ENCODE data around the gene CBX5.

Gene CBX5

DNA sequence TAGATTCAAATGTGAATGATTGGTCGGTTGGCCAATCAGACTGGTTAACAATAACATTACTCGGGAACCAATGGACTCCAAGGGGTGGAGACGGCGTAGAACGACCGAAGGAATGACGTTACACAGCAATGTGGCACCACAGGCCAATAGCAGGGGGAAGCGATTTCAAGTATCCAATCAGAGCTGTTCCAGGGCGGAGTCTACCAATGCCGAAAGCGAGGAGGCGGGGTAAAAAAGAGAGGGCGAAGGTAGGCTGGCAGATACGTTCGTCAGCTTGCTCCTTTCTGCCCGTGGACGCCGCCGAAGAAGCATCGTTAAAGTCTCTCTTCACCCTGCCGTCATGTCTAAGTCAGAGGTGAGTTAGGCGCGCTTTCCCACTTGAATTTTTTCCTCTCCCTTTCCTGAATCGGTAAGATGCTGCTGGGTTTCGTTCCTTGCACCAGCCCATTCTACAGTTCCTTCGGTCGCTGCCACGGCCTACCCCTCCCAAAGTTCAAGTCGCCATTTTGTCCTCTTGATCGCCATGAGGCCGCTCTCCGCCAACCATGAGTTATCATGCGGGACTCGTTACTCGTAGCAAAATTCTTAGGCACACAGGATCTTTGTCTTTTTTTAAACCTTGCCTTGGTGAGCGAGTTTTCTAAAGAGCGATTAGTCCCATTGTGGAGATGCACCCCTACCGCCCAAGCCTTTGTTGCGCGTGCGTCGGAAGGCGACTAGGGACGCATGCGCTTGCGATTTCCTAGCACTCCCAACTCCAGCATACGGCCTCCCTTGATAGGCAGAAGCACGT, 742 bp upstream of the CBX5 start, which contains the start of gene HNRNPA1:
Gene HNRNPA1, plus strand, starts transcription at position 259 of the 793 bp plus-strand sequence. Its CDS starts 82 bp downstream, at position 341.
- Histone ChIP-seq H3K4me1 (no peaks in the 10 kb centered on the region), H3K27me3 (no peaks in the 10 kb centered on the region), H3K36me3 (peaks cover 52% of the 10 kb centered on the region), H3K4me3 (ENCODE audit: low read depth, low read length) (peak within 1 kb of the TSS; percentile 78), H3K9me3 (no peaks in the 10 kb centered on the region)
- peak; percentile 97 for DNase-seq
- TF ChIP-seq, protein P1, sequence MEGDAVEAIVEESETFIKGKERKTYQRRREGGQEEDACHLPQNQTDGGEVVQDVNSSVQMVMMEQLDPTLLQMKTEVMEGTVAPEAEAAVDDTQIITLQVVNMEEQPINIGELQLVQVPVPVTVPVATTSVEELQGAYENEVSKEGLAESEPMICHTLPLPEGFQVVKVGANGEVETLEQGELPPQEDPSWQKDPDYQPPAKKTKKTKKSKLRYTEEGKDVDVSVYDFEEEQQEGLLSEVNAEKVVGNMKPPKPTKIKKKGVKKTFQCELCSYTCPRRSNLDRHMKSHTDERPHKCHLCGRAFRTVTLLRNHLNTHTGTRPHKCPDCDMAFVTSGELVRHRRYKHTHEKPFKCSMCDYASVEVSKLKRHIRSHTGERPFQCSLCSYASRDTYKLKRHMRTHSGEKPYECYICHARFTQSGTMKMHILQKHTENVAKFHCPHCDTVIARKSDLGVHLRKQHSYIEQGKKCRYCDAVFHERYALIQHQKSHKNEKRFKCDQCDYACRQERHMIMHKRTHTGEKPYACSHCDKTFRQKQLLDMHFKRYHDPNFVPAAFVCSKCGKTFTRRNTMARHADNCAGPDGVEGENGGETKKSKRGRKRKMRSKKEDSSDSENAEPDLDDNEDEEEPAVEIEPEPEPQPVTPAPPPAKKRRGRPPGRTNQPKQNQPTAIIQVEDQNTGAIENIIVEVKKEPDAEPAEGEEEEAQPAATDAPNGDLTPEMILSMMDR (IDR thresholded peaks at IDR 0.05; ENCODE audit: low read depth, low read length): no peak

DNA sequence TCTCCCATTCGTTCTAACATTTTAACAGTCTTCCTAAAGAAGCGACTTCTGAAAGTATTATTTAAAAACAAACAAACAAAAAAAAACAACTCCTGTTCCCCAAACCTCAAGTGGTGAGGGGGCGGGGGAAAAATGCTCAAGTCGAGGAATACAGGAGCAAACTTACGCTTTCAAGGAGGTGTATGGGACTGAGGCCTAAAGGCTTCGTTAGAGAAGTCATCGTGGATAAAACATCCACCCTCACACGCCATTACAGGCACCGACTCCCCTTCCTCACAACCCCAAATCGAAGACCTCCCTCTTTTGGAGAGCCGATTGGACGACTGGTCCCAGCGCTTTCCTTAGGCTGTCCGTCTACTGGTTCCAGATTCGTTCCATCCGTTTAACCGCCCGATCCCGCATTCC, 693 bp downstream of the CBX5 start:
- Histone ChIP-seq H3K36me3 (peaks cover 47% of the 10 kb centered on the region), H3K4me1 (no peaks in the 10 kb centered on the region), H3K27me3 (no peaks in the 10 kb centered on the region), H3K4me3 (ENCODE audit: low read depth, low read length) (peak overlapping the region; percentile 78), H3K9me3 (no peaks in the 10 kb centered on the region)
- no peak for DNase-seq
- TF ChIP-seq, protein P1 (IDR thresholded peaks at IDR 0.05; ENCODE audit: low read depth, low read length): no peak

DNA sequence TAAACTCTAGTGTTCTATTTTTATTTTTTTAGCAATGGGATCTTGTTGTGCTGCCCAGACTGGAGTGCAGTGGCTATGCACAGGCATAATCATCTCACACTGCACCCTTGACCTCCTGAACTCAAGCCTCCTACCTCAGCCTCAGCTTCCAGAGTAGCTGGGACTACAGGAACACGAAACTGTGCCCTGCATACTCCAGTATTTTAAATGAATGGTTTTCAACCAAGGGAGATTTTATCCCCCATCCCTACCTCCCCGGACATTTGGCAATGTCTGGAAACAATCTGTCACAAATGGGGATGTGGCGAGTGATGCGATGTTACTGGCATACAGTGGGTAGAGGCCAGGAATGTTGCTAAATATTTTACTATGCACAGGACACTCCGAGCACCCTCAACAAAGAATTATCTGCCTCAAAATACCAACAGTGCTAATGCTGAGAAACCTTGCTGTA, 2.1 kb downstream of the CBX5 start:
- Histone ChIP-seq H3K36me3 (peaks cover 47% of the 10 kb centered on the region), H3K4me3 (ENCODE audit: low read depth, low read length) (peak overlapping the region; percentile 78), H3K4me1 (peaks cover 2% of the 10 kb centered on the region), H3K9me3 (no peaks in the 10 kb centered on the region), H3K27me3 (no peaks in the 10 kb centered on the region)
- DNase-seq: no peak
- TF ChIP-seq, protein P1 (IDR thresholded peaks at IDR 0.05; ENCODE audit: low read depth, low read length): no peak

DNA sequence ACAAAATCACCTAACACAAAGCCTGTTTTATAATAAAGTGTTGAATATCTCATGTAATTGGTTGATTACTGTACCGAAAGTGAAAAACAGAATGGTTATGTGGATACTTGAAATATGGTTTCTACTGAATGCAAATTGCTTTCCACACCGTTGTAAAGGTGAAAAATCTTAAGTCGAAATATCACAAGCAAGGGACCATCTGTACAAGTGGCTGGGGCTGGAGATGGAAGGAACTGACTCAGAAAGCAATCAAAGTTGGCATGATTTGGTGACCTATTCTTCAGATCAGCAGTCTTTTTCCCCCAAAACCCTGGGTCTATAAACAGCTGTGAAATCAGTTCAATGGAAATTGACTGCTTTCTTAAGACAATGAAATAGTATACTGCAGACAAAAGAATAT, 3.6 kb downstream of the CBX5 start:
- Histone ChIP-seq H3K4me3 (ENCODE audit: low read depth, low read length) (no peak overlapping the region), H3K9me3 (no peaks in the 10 kb centered on the region), H3K27me3 (no peaks in the 10 kb centered on the region), H3K4me1 (peaks cover 13% of the 10 kb centered on the region), H3K36me3 (peaks cover 39% of the 10 kb centered on the region)
- no peak for DNase-seq
- TF ChIP-seq, protein P1 (IDR thresholded peaks at IDR 0.05; ENCODE audit: low read depth, low read length): no peak

DNA sequence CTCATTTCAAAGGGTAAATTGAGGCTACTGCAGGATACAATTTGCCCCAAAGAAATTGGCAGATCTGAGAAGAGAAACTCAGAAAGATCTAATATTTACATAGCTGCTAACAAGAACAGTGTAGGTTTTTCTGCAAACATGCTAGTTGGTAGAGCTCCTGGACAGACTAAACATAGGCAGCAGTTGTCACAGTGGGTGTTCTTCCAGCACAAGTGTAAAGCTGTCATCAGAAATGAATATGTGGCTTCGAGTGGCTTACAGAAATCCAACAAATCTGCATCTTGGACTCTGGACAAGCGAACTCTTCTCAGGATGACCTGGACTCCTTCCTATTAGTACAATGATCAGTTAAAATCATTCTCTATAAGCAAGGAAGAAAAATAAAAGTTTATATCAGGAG, 5.9 kb downstream of the CBX5 start:
- H3K4me1 ChIP-seq: peaks cover 13% of the 10 kb centered on the region
- TF ChIP-seq, protein P1 (IDR thresholded peaks at IDR 0.05; ENCODE audit: low read depth, low read length): no peak
- no peak for DNase-seq
- H3K27me3 ChIP-seq: no peaks in the 10 kb centered on the region
- H3K9me3 ChIP-seq: no peaks in the 10 kb centered on the region
- H3K36me3 ChIP-seq: peaks cover 33% of the 10 kb centered on the region
- H3K4me3 ChIP-seq (ENCODE audit: low read depth, low read length): no peak overlapping the region

DNA sequence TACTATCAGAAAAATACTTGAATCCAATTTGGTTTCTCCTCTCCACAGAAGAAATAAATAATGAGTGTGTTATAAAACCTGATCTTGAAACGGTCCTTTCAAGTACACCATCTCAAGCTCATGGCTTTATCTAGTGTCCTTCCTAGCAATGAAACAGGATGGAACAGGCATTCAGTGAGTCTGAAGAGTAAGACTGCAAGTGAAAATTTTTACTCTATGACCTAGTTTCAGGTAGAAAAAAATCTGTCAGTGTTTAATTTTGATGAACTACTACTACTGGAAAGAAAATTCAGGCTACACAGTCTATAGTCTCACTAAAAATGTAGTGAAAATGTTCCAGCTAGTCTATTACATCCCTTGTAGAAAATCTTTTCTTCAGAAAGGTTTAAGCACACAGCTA, 7.7 kb downstream of the CBX5 start:
- peaks cover 28% of the 10 kb centered on the region for H3K36me3 ChIP-seq
- H3K4me3 ChIP-seq (ENCODE audit: low read depth, low read length): no peak overlapping the region
- H3K4me1 ChIP-seq: peaks cover 13% of the 10 kb centered on the region
- TF ChIP-seq, protein P1 (IDR thresholded peaks at IDR 0.05; ENCODE audit: low read depth, low read length): no peak
- no peaks in the 10 kb centered on the region for H3K9me3 ChIP-seq
- no peaks in the 10 kb centered on the region for H3K27me3 ChIP-seq
- DNase-seq: no peak

All from BE2C (cell line).